GM20431 (cell line): ENCODE results near the gene AP3S1.
"Not testable (repeated sequence)": the region's sequence is repeated elsewhere in the genome, so short reads cannot be mapped to it uniquely, and the experiment has no call there.

Experiments used
- in situ Hi-C: fragments of 300-500 bp; cut with MseI, MboI; formaldehyde crosslinking; loops from one replicate; pipeline ENCODE4 v1.15.0; 2020; ENCODE audit warnings: low sequenced_read_pairs; ENCODE audit not compliant: unreplicated experiment

The AP3S1 gene

GRCh38 chr5:115930171-115930570 lies 88.4 kb downstream of the AP3S1 start:
- in situ Hi-C loops, result not testable (repeated sequence)

- in situ Hi-C loops, result no loop called here
Measured at GRCh38 chr5:115930630-115931337, 89.0 kb downstream of the AP3S1 start.

GRCh38 chr5:115932991-115933390 lies 91.3 kb downstream of the AP3S1 start:
- in situ Hi-C loops, result no loop called here

GRCh38 chr5:115934388-115934974 lies 92.7 kb downstream of the AP3S1 start:
- in situ Hi-C loops, result no loop called here

GRCh38 chr5:115936031-115936430 lies 94.3 kb downstream of the AP3S1 start:
- in situ Hi-C loops, result no loop called here

GRCh38 chr5:115939059-115939458 lies 97.3 kb downstream of the AP3S1 start:
- in situ Hi-C loops, result no loop called here

GRCh38 chr5:115940080-115940810 lies 98.5 kb downstream of the AP3S1 start:
- in situ Hi-C loops, result no loop called here

- in situ Hi-C loops, result no loop called here
Measured at GRCh38 chr5:115941051-115941675, 99.4 kb downstream of the AP3S1 start.

- in situ Hi-C loops, result no loop called here
Measured at GRCh38 chr5:115944501-115944900, 102.8 kb downstream of the AP3S1 start.

GRCh38 chr5:115946655-115947054 lies 104.9 kb downstream of the AP3S1 start:
- in situ Hi-C loops, result no loop called here

- in situ Hi-C loops, result no loop called here
Measured at GRCh38 chr5:115947260-115947659, 105.5 kb downstream of the AP3S1 start.

GRCh38 chr5:115948091-115948534 lies 106.4 kb downstream of the AP3S1 start:
- in situ Hi-C loops, result no loop called here

- in situ Hi-C loops, result no loop called here
Measured at GRCh38 chr5:115949096-115949495, 107.4 kb downstream of the AP3S1 start.

GRCh38 chr5:115952588-115952987 lies 110.9 kb downstream of the AP3S1 start:
- in situ Hi-C loops, result no loop called here

- in situ Hi-C loops, result no loop called here
Measured at GRCh38 chr5:115954144-115954543, 112.4 kb downstream of the AP3S1 start.

- in situ Hi-C loops, result no loop called here
Measured at GRCh38 chr5:115956957-115957356, 115.2 kb downstream of the AP3S1 start.

- in situ Hi-C loops, result no loop called here
Measured at GRCh38 chr5:115961381-115962238, 119.9 kb downstream of the AP3S1 start.

- in situ Hi-C loops, result no loop called here
Measured at GRCh38 chr5:115962239-115962564, 120.5 kb downstream of the AP3S1 start, which contains the start of gene LVRN. Gene LVRN, plus strand, starts transcription at chr5:115962475. Its CDS starts 143 bp downstream, at chr5:115962618.

- in situ Hi-C loops, result no loop called here
Measured at GRCh38 chr5:115962565-115963402, 121.0 kb downstream of the AP3S1 start.
